RWPE1 (cell line): ENCODE results near the gene PLCL1.
"Not testable (repeated sequence)": the region's sequence is repeated elsewhere in the genome, so short reads cannot be mapped to it uniquely, and the experiment has no call there.

ENCODE experiments used
- CTCF ChIA-PET: fragments of 350-600 bp; sonication (Branson Sonifier 250); formaldehyde crosslinking; extraction: SDS; loops from one replicate; lab custom pipeline; 2021; lab: Yijun Ruan, JAX
- POLR2A ChIA-PET: fragments of 400-600 bp; formaldehyde crosslinking; extraction: SDS; loops from one replicate; lab custom pipeline; 2020; ENCODE audit warnings: antibody characterized with exemption; ENCODE audit not compliant: low non-redundant PET; lab: Yijun Ruan, JAX
- DNase-seq: peaks from one replicate; pipeline ENCODE4 v3.0.0; 2012; ENCODE audit warnings: low spot score
- H3K27ac ChIP-seq: fragments of 450-650 bp; 2 replicates; pipeline ENCODE4 v1.5.1; 2017
- CTCF ChIP-seq: fragments of 450-650 bp; conservative IDR thresholded peaks from 2 replicates; pipeline ENCODE4 v1.5.1; 2017; ENCODE audit warnings: low read depth, mild to moderate bottlenecking

PLCL1 gene

GRCh38 chr2:198187841-198188240, 383.4 kb downstream of the PLCL1 start:
- no peak for TF ChIP-seq CTCF
- POLR2A ChIA-PET = no interaction called here
- no peak for DNase-seq
- CTCF ChIA-PET = interaction anchor here (0.8 kb wide), 1 partner anchor 608 kb away, joined by 3 read pairs; no protein-coding TSS in a partner anchor
- H3K27ac ChIP-seq = no peak overlapping the region

- POLR2A ChIA-PET = no interaction called here
- no peak for DNase-seq
Measured at GRCh38 chr2:198188982-198189381, 384.6 kb downstream of the PLCL1 start.

GRCh38 chr2:198191651-198192050, 387.3 kb downstream of the PLCL1 start:
- ChIA-PET CTCF (no interaction called here), POLR2A (no interaction called here)

More at GRCh38 chr2:198188982-198189381, 384.6 kb downstream of the PLCL1 start:
- no peak for TF ChIP-seq CTCF
- CTCF ChIA-PET = no interaction called here
- H3K27ac ChIP-seq = no peak overlapping the region

GRCh38 chr2:198196556-198196955, 392.2 kb downstream of the PLCL1 start:
- POLR2A ChIA-PET, CTCF ChIA-PET, H3K27ac ChIP-seq, DNase-seq: not testable (repeated sequence)

More at GRCh38 chr2:198191651-198192050, 387.3 kb downstream of the PLCL1 start:
- TF ChIP-seq CTCF = no peak
- no peak overlapping the region for H3K27ac ChIP-seq
- DNase-seq = no peak
